IMR-90 (cell line): ENCODE measurements around the gene ERBB4. TPM values are rescaled to one million over a fixed set of nuclear protein-coding genes. Genes with fewer than 3 reads are reported as not detected.

Experiments used
- microRNA-seq, 2 experiments: library from miRNA; stranded (forward) in 1 of 2; unstranded in 1 of 2; fragments of 10-50 nt in 1 of 2; fragments of <30 nt in 1 of 2; gene quantifications in 1 of 2; microRNA quantifications in 1 of 2; one replicate each; pipeline versions ENCODE3 to v1.1.0; 2013 to 2020; ENCODE audit not compliant: insufficient read depth in 1 of 2, insufficient read length in 1 of 2, unreplicated experiment in 1 of 2
- polyA plus RNA-seq, 3 experiments: library from polyadenylated mRNA; depleted of rRNA; stranded (reverse); fragments of >200 nt; gene quantifications; 2 replicates each; pipeline ENCODE4 v1.2.3, GENCODE V29; 2012; ENCODE audit warnings: low replicate concordance in 1 of 3
- small RNA-seq, 5 experiments: library from RNA; depleted of rRNA; stranded (forward); fragments of <200 nt; gene quantifications; one replicate each; pipeline ENCODE3, GENCODE V24; 2012
- total RNA-seq: library from RNA; depleted of rRNA; stranded (reverse); fragments of >200 nt; gene quantifications from 2 replicates; pipeline ENCODE4 v1.2.3, GENCODE V29; 2012

The ERBB4 gene
- total and polyA plus RNA-seq, 2 of the 4 experiments (the other 2 are of a cell fraction), result not detected

Small RNAs within 50 kb of the gene (microRNA-seq; reads per million reads assigned to microRNA genes)
- gene MIR548F2 (ENCODE audit: insufficient read depth in 1 of 2, insufficient read length in 1 of 2, unreplicated experiment in 1 of 2) (0 reads per million in 2 experiments), gene RNA5SP119 (ENCODE audit: insufficient read depth, insufficient read length) (not detected)

Small RNAs within 50 kb of the gene (small RNA-seq; reads per million reads assigned to genes)
- 0 reads per million in 5 experiments for gene MIR548F2
- 0 to 2.7 (median 1.9) reads per million in 5 experiments for gene RNA5SP119
